ES-I3 (cell line): Measurements from ENCODE around the gene UQCRC1.

Experiments used
- H3K36me3 ChIP-seq: 2 replicates; pipeline ENCODE4 v1.6.1; 2013; ENCODE audit warnings: mild to moderate bottlenecking, low read length, control low read depth, moderate library complexity; ENCODE audit not compliant: insufficient read depth
- H3K4me1 ChIP-seq: 2 replicates; pipeline ENCODE4 v1.6.1; 2013; ENCODE audit warnings: mild to moderate bottlenecking, control low read depth, low read length; ENCODE audit not compliant: insufficient read depth
- H3K9ac ChIP-seq: 2 replicates; pipeline ENCODE4 v1.6.1; 2013; ENCODE audit warnings: low read depth, mild to moderate bottlenecking, low read length, moderate library complexity
- H3K9me3 ChIP-seq: 2 replicates; pipeline ENCODE4 v1.6.1; 2013; ENCODE audit warnings: mild to moderate bottlenecking, low read length, moderate library complexity; ENCODE audit not compliant: control insufficient read depth, insufficient read depth

Gene UQCRC1

GRCh38 chr3:48598323-48599076 lies 10.9 kb downstream of the UQCRC1 start:
- H3K9me3 ChIP-seq: no peaks in the 10 kb centered on the region
- peaks cover 22% of the 10 kb centered on the region for H3K36me3 ChIP-seq
- H3K4me1 ChIP-seq: peaks cover 36% of the 10 kb centered on the region
- no peak overlapping the region for H3K9ac ChIP-seq

- H3K4me1 ChIP-seq: peaks cover 36% of the 10 kb centered on the region
- H3K36me3 ChIP-seq: peaks cover 27% of the 10 kb centered on the region
Measured at GRCh38 chr3:48597408-48597800, 12.0 kb downstream of the UQCRC1 start.

GRCh38 chr3:48596676-48597407 lies 12.6 kb downstream of the UQCRC1 start:
- H3K9me3 ChIP-seq: no peaks in the 10 kb centered on the region
- H3K36me3 ChIP-seq: peaks cover 28% of the 10 kb centered on the region
- H3K9ac ChIP-seq: no peak overlapping the region
- H3K4me1 ChIP-seq: peaks cover 36% of the 10 kb centered on the region

More at GRCh38 chr3:48597408-48597800, 12.0 kb downstream of the UQCRC1 start:
- Histone ChIP-seq H3K9me3 (no peaks in the 10 kb centered on the region), H3K9ac (no peak overlapping the region)

- Histone ChIP-seq H3K9ac (no peak overlapping the region), H3K4me1 (peaks cover 36% of the 10 kb centered on the region), H3K9me3 (no peaks in the 10 kb centered on the region), H3K36me3 (peaks cover 26% of the 10 kb centered on the region)
Measured at GRCh38 chr3:48596157-48596556, 13.3 kb downstream of the UQCRC1 start.

GRCh38 chr3:48595526-48596121 lies 13.8 kb downstream of the UQCRC1 start:
- Histone ChIP-seq H3K9ac (peak overlapping the region; percentile 4; the same call in 1 of the 2 replicates), H3K36me3 (peaks cover 22% of the 10 kb centered on the region; the same call in 1 of the 2 replicates), H3K9me3 (no peaks in the 10 kb centered on the region), H3K4me1 (peaks cover 36% of the 10 kb centered on the region)

GRCh38 chr3:48595075-48595525 lies 14.3 kb downstream of the UQCRC1 start, which contains the start of gene COL7A1:
COL7A1 (minus strand) TSS chr3:48595329; CDS start chr3:48595159, 170 bp downstream.
- Histone ChIP-seq H3K9me3 (no peaks in the 10 kb centered on the region), H3K9ac (peak within 1 kb of the TSS; percentile 62), H3K4me1 (peaks cover 36% of the 10 kb centered on the region), H3K36me3 (peaks cover 17% of the 10 kb centered on the region; the same call in 1 of the 2 replicates)

- H3K9ac ChIP-seq: peak overlapping the region; percentile 62
- no peaks in the 10 kb centered on the region for H3K9me3 ChIP-seq
- peaks cover 17% of the 10 kb centered on the region for H3K36me3 ChIP-seq
- peaks cover 36% of the 10 kb centered on the region for H3K4me1 ChIP-seq
Measured at GRCh38 chr3:48594417-48595049, 14.9 kb downstream of the UQCRC1 start.

- H3K9ac ChIP-seq: peak overlapping the region; percentile 62; the same call in 1 of the 2 replicates
- peaks cover 17% of the 10 kb centered on the region for H3K36me3 ChIP-seq
- H3K4me1 ChIP-seq: peaks cover 25% of the 10 kb centered on the region
- no peaks in the 10 kb centered on the region for H3K9me3 ChIP-seq
Measured at GRCh38 chr3:48593337-48593736, 16.1 kb downstream of the UQCRC1 start.

GRCh38 chr3:48592519-48593087 lies 16.8 kb downstream of the UQCRC1 start:
- Histone ChIP-seq H3K36me3 (peaks cover 19% of the 10 kb centered on the region), H3K4me1 (peaks cover 20% of the 10 kb centered on the region), H3K9ac (no peak overlapping the region), H3K9me3 (no peaks in the 10 kb centered on the region)

- H3K4me1 ChIP-seq: peaks cover 14% of the 10 kb centered on the region
- H3K9me3 ChIP-seq: no peaks in the 10 kb centered on the region
Measured at GRCh38 chr3:48591886-48592518, 17.4 kb downstream of the UQCRC1 start.

GRCh38 chr3:48591436-48591835 lies 18.0 kb downstream of the UQCRC1 start:
- Histone ChIP-seq H3K4me1 (peaks cover 8% of the 10 kb centered on the region), H3K9me3 (no peaks in the 10 kb centered on the region), H3K36me3 (peaks cover 21% of the 10 kb centered on the region), H3K9ac (no peak overlapping the region)

More at GRCh38 chr3:48591886-48592518, 17.4 kb downstream of the UQCRC1 start:
- Histone ChIP-seq H3K9ac (no peak overlapping the region), H3K36me3 (peaks cover 21% of the 10 kb centered on the region)

GRCh38 chr3:48588230-48588629 lies 21.2 kb downstream of the UQCRC1 start:
- no peaks in the 10 kb centered on the region; the same call in 1 of the 2 replicates for H3K4me1 ChIP-seq
- H3K9ac ChIP-seq: no peak overlapping the region
- peaks cover 32% of the 10 kb centered on the region for H3K36me3 ChIP-seq
- H3K9me3 ChIP-seq: no peaks in the 10 kb centered on the region

- no peaks in the 10 kb centered on the region for H3K4me1 ChIP-seq
- no peak overlapping the region for H3K9ac ChIP-seq
- H3K9me3 ChIP-seq: no peaks in the 10 kb centered on the region
- peaks cover 27% of the 10 kb centered on the region for H3K36me3 ChIP-seq
Measured at GRCh38 chr3:48587686-48588085, 21.8 kb downstream of the UQCRC1 start.
